Measurements from ENCODE around the gene SPTSSA.
"Not testable (repeated sequence)": the region's sequence is repeated elsewhere in the genome, so short reads cannot be mapped to it uniquely, and the experiment has no call there.

Gene SPTSSA

GRCh38 chr14:34425095-34425851 lies 36.8 kb downstream of the SPTSSA start:
- DNase-seq, result no peak

GRCh38 chr14:34424488-34424887 lies 37.6 kb downstream of the SPTSSA start:
- DNase-seq, result no peak

GRCh38 chr14:34423445-34423844 lies 38.6 kb downstream of the SPTSSA start:
- no peak for DNase-seq

GRCh38 chr14:34420547-34421150 lies 41.4 kb downstream of the SPTSSA start:
- no peak for DNase-seq

GRCh38 chr14:34409721-34410120 lies 52.3 kb downstream of the SPTSSA start:
- no peak for DNase-seq

- DNase-seq, result no peak
These were observed 54.1 kb downstream of the SPTSSA start for GRCh38 chr14:34407951-34408350.

- no peak for DNase-seq
These were observed 57.6 kb downstream of the SPTSSA start for GRCh38 chr14:34404416-34404815.

- DNase-seq, result no peak
These were observed 58.4 kb downstream of the SPTSSA start for GRCh38 chr14:34403646-34404045.

- DNase-seq, result no peak
These were observed 64.0 kb downstream of the SPTSSA start for GRCh38 chr14:34398024-34398423.

- no peak for DNase-seq
These were observed 74.0 kb downstream of the SPTSSA start for GRCh38 chr14:34387974-34388516.

- no peak for DNase-seq
These were observed 75.1 kb downstream of the SPTSSA start for GRCh38 chr14:34386865-34387485.

GRCh38 chr14:34385881-34386280 lies 76.2 kb downstream of the SPTSSA start:
- not testable (repeated sequence) for DNase-seq

GRCh38 chr14:34383839-34384238 lies 78.2 kb downstream of the SPTSSA start:
- DNase-seq, result no peak

Measured in NCI-H446 (cell line).